T-helper 1 cell (primary cell): ENCODE measurements around the gene SFN.
"Not testable (repeated sequence)": the region's sequence is repeated elsewhere in the genome, so short reads cannot be mapped to it uniquely, and the experiment has no call there.

Experiments
- DNase-seq, 5 donors: peaks; one replicate each; pipeline ENCODE4 v3.0.0-alpha.2; 2012 to 2020

The SFN gene

GRCh38 chr1:26839779-26840178 is 23.2 kb upstream of the SFN start:
- DNase-seq: no peak

GRCh38 chr1:26844424-26845196 is 18.3 kb upstream of the SFN start:
- DNase-seq: no peak

GRCh38 chr1:26847826-26848225 is 15.1 kb upstream of the SFN start:
- not testable (repeated sequence) for DNase-seq

- no peak for DNase-seq
Observed at GRCh38 chr1:26848499-26848898, 14.4 kb upstream of the SFN start.

GRCh38 chr1:26848941-26849774 is 13.8 kb upstream of the SFN start:
- no peak for DNase-seq

- no peak for DNase-seq
Observed at GRCh38 chr1:26851106-26851684, 11.8 kb upstream of the SFN start.

GRCh38 chr1:26852701-26853100 is 10.2 kb upstream of the SFN start:
- DNase-seq: no peak

- DNase-seq: peak; percentile 50 to 80 (median 63)
Observed at GRCh38 chr1:26853156-26853555, 9.8 kb upstream of the SFN start.

GRCh38 chr1:26853600-26853999 is 9.3 kb upstream of the SFN start:
- DNase-seq: no peak

GRCh38 chr1:26854906-26855305 is 8.0 kb upstream of the SFN start:
- no peak for DNase-seq

GRCh38 chr1:26855636-26856035 is 7.3 kb upstream of the SFN start:
- DNase-seq: no peak

- no peak for DNase-seq
Observed at GRCh38 chr1:26856181-26856580, 6.8 kb upstream of the SFN start.

- DNase-seq: no peak
Observed at GRCh38 chr1:26856604-26857469, 6.1 kb upstream of the SFN start.

GRCh38 chr1:26857473-26858060 is 5.4 kb upstream of the SFN start:
- DNase-seq: no peak

GRCh38 chr1:26858160-26858559 is 4.8 kb upstream of the SFN start:
- DNase-seq: no peak

- no peak for DNase-seq
Observed at GRCh38 chr1:26858891-26859640, 3.9 kb upstream of the SFN start.

GRCh38 chr1:26861286-26861701 is 1.7 kb upstream of the SFN start:
- no peak for DNase-seq

- no peak for DNase-seq
Observed at GRCh38 chr1:26861889-26862378, 1.0 kb upstream of the SFN start.

- DNase-seq: no peak
Observed at GRCh38 chr1:26863685-26864077, 732 bp downstream of the SFN start.

- DNase-seq: peak; percentile 87 to 98 (median 90)
Observed at GRCh38 chr1:26864610-26865480, 1.9 kb downstream of the SFN start.
